KOPT-K1 (cell line): ENCODE measurements around the gene RBBP8.
"Not testable (repeated sequence)": the region's sequence is repeated elsewhere in the genome, so short reads cannot be mapped to it uniquely, and the experiment has no call there.

Source experiments
- H3K27ac ChIP-seq: fragments of 200-600 bp; sonication (generic); 2 replicates; pipeline ENCODE4 v1.5.1; 2016; ENCODE audit warnings: antibody characterized with exemption, mild to moderate bottlenecking, low read depth, low read length; ENCODE audit not compliant: poor library complexity, severe bottlenecking
- H3K36me3 ChIP-seq: fragments of 200-600 bp; sonication (generic); 2 replicates; pipeline ENCODE4 v1.5.1; 2017; ENCODE audit warnings: antibody characterized with exemption, mild to moderate bottlenecking, low read length, moderate library complexity; ENCODE audit not compliant: insufficient read depth
- H3K9me3 ChIP-seq: fragments of 200-600 bp; sonication (generic); 2 replicates; pipeline ENCODE4 v1.5.1; 2017; ENCODE audit warnings: antibody characterized with exemption, low read length, mild to moderate bottlenecking; ENCODE audit not compliant: insufficient read depth, poor library complexity, severe bottlenecking

Gene RBBP8

DNA sequence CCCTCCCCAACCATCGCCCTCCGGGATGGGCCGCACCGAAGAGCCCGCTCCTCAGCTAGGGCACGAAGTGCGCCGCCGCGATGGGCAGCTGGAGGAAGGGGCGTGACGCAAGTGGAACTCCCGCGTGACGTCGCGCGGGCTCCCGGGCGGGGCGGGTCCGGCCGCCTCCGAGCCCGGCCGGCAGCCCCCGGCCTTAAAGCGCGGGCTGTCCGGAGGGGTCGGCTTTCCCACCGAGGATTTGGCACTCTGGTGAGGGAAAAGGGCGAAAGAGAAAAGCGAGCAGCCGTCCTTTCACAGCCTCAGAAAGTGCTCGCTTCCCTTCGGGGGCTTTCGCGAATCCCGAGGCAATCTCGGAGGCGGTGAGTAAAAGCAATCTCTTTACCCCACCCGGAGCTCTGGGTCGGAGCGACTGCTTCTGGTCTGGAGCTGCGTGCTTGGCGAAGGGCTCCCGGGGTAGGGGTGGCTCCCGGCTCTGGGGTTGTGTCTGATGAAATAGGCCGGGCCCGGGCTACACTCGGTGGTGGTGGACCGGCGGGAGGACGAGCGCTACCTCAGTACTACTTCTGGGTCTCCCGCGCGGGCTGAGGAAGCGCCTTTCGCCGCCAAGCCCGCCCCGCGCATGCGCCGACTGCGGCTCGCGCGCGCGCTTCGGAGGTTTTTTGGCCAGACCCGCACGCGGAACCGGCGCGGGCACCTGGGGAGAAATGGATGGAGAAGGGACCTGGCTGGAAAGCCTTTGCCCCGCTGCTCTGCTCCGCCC lies at the start of gene RBBP8:
Gene RBBP8 (plus strand): TSS at position 123 of the 760 bp plus-strand sequence. CDS start 3,524 bp downstream, outside the sequence.
- Histone ChIP-seq H3K36me3 (peaks cover 27% of the 10 kb centered on the region), H3K27ac (peak within 1 kb of the TSS; percentile 90), H3K9me3 (no peaks in the 10 kb centered on the region)

DNA sequence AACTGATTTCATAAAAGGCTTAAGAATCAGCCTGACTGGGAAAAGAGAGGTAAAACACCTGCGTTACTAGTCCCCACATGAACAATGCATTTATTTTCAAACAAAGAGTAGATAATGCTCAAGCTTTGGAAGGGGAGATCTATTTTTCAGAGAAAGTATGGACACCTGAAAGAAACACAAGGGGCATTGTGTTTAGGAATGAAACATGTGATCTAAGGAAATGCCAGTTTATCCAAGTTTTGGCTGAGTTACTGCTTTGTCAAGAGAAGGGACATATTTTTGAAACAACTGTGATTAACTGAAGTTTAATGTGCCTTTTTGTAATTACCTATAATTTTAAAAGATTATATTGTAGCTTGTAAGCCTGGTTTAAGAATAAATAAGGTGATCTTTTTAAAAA lies 49.3 kb upstream of the RBBP8 start:
- Histone ChIP-seq H3K36me3 (no peaks in the 10 kb centered on the region), H3K9me3 (no peaks in the 10 kb centered on the region), H3K27ac (no peak overlapping the region)

- H3K36me3 ChIP-seq, H3K9me3 ChIP-seq: not testable (repeated sequence)
These were observed 47.4 kb upstream of the RBBP8 start for GRCh38 chr18:22885694-22886093.

DNA sequence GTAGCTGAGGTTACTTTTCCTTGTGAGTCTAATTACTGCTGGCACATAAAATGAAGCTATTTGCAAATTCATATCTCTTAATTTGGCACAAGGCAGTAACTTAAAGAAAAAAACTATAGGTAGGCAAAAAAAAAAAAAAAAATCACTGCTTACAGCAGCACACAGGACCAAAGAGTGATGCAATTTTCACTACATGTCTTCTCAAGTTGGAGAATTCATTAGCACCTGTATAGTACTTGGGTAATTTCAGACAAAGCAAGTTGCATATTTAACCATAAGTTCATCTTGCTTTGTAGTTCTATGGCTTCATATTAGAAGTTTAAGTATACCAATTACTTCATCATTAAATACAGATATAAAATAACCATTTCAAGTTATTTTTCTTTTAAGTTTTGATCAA lies 33.7 kb upstream of the RBBP8 start:
- Histone ChIP-seq H3K36me3 (no peaks in the 10 kb centered on the region), H3K9me3 (peaks cover 11% of the 10 kb centered on the region), H3K27ac (no peak overlapping the region)

More at GRCh38 chr18:22885694-22886093, 47.4 kb upstream of the RBBP8 start:
- not testable (repeated sequence) for H3K27ac ChIP-seq

GRCh38 chr18:22900558-22901238 lies 32.4 kb upstream of the RBBP8 start:
- H3K27ac ChIP-seq: no peak overlapping the region
- H3K9me3 ChIP-seq: peaks cover 11% of the 10 kb centered on the region
- no peaks in the 10 kb centered on the region for H3K36me3 ChIP-seq

DNA sequence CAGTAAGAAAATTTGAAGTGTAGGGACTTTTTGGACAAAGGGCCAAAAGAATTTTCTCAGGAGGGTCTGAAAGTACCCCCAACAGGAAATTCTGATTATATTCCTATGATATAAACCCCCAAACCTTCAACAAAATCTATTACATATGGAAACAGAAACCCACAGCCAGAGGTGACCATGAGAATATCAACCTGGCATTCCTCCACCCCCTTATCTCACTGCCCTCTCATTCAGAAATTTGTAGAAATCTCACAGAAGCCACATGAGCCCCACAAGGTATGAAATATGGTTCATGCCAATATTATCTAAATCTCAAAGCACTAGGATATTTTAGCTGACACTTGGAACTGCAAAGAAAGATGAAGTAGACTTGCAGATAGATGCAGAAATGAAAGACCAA lies 31.0 kb upstream of the RBBP8 start:
- H3K9me3 ChIP-seq: peaks cover 11% of the 10 kb centered on the region
- no peaks in the 10 kb centered on the region for H3K36me3 ChIP-seq
- H3K27ac ChIP-seq: no peak overlapping the region

DNA sequence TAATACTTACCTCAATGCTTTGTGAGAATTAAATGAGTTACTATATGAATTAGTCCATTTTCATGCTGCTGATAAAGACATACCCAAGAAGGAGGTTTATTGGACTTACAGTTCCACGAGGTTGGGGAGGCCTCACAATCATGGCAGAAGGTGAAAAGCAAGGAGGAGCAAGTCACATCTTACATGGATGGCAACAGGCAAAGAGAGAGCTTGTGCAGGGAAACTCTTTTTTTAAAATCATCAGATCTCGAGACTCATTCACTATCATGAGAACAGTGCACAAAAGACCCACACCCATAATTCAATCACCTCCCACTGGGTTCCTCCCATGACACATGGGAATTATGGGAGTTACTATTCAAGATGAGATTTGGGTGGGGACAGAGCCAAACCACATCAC lies 29.9 kb upstream of the RBBP8 start:
- H3K27ac ChIP-seq, H3K36me3 ChIP-seq: not testable (repeated sequence)
- H3K9me3 ChIP-seq: peaks cover 11% of the 10 kb centered on the region

- no peaks in the 10 kb centered on the region for H3K9me3 ChIP-seq
- H3K27ac ChIP-seq: no peak overlapping the region
- H3K36me3 ChIP-seq: no peaks in the 10 kb centered on the region
These were observed 21.0 kb upstream of the RBBP8 start for GRCh38 chr18:22912149-22912548.

- Histone ChIP-seq H3K27ac (no peak overlapping the region), H3K36me3 (no peaks in the 10 kb centered on the region)
These were observed 20.3 kb upstream of the RBBP8 start for GRCh38 chr18:22912835-22913234.

GRCh38 chr18:22913861-22914260 lies 19.3 kb upstream of the RBBP8 start:
- Histone ChIP-seq H3K9me3 (no peaks in the 10 kb centered on the region), H3K36me3 (no peaks in the 10 kb centered on the region), H3K27ac (no peak overlapping the region)

More at GRCh38 chr18:22912835-22913234, 20.3 kb upstream of the RBBP8 start:
- no peaks in the 10 kb centered on the region for H3K9me3 ChIP-seq

DNA sequence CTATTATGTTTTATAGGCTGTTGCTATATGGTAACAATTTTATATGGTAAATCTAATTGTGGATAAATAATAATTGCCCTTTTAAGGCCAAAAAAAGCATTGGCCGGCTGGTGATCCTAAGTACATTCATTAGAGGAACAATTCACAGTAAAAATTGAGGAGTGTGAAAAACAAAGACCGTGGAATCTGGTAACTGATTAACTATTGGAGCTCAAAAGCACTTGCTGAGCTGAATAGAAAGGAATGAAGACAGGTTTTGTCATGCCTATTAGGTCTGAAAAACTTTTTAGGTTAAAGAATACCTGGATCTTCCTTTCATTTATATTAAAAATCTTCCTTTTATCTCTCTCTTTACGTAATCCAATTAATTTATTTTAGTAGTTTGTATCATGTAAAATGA lies 18.5 kb upstream of the RBBP8 start:
- Histone ChIP-seq H3K27ac (no peak overlapping the region), H3K9me3 (no peaks in the 10 kb centered on the region), H3K36me3 (no peaks in the 10 kb centered on the region)

- Histone ChIP-seq H3K27ac (no peak overlapping the region), H3K9me3 (no peaks in the 10 kb centered on the region), H3K36me3 (no peaks in the 10 kb centered on the region)
These were observed 17.8 kb upstream of the RBBP8 start for GRCh38 chr18:22915337-22915736.

- H3K36me3 ChIP-seq: no peaks in the 10 kb centered on the region
- H3K9me3 ChIP-seq: no peaks in the 10 kb centered on the region
- no peak overlapping the region for H3K27ac ChIP-seq
These were observed 11.4 kb upstream of the RBBP8 start for GRCh38 chr18:22921772-22922171.

- no peaks in the 10 kb centered on the region for H3K9me3 ChIP-seq
- no peaks in the 10 kb centered on the region for H3K36me3 ChIP-seq
- H3K27ac ChIP-seq: no peak overlapping the region
These were observed 8.5 kb upstream of the RBBP8 start for GRCh38 chr18:22924589-22924988.

DNA sequence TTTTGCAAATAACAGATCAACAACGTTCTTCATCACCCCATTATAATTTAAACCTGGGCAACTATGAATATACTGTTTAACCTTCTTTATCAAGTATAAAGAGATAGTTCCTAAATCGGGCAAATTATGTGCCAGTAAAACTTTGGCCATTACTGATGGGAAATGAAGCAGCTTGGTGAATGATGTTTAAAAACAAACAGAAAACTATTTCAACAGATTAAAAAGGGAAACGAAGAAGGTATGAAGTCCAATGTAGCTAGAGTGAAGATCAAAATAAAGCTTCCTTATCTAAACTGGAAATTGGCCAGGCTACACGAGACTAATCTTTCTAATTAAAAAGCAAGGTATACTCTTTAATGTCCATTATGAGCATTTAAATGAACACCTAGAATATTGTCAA lies 6.7 kb upstream of the RBBP8 start:
- Histone ChIP-seq H3K9me3 (no peaks in the 10 kb centered on the region), H3K27ac (no peak overlapping the region), H3K36me3 (no peaks in the 10 kb centered on the region)

DNA sequence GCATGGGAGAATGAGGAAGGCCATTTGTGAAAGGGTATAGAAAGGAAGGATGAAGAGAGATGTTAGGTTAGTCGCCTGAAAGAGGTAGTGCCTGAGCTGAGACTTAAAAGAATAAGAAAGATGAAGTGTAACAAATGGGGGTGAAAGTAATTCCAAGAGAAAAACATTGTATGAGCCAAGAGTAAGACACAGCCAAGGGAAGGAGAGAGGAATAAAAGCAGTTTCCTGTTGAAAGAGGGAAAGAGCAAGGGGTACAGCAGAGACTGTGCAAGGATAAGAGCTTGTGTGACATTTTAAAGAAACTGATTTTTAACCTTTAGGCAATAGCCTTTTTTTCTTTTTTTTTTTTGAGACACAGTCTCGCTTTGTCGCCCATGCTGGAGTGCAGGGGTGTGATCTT lies 4.8 kb upstream of the RBBP8 start:
- no peaks in the 10 kb centered on the region for H3K9me3 ChIP-seq
- no peaks in the 10 kb centered on the region for H3K36me3 ChIP-seq
- no peak overlapping the region for H3K27ac ChIP-seq
